DMS 273 (cell line): Measurements from ENCODE around the gene LZTS2.
"Not testable (repeated sequence)": the region's sequence is repeated elsewhere in the genome, so short reads cannot be mapped to it uniquely, and the experiment has no call there.

Source experiments
- DNase-seq: peaks from one replicate; lab custom pipeline; 2025; ENCODE audit not compliant: unreplicated experiment; lab: John Stamatoyannopoulos, UW

The LZTS2 gene

GRCh38 chr10:101031128-101031795 is 31.7 kb downstream of the LZTS2 start, which contains the start of the genes PDZD7 and SFXN3:
Gene PDZD7 (minus strand): TSS chr10:101031129. CDS start chr10:101030219, 910 bp downstream.
Gene SFXN3 (plus strand): TSS chr10:101031234. CDS start chr10:101034695, 3,461 bp downstream.
- DNase-seq: peak; percentile 93

DNA sequence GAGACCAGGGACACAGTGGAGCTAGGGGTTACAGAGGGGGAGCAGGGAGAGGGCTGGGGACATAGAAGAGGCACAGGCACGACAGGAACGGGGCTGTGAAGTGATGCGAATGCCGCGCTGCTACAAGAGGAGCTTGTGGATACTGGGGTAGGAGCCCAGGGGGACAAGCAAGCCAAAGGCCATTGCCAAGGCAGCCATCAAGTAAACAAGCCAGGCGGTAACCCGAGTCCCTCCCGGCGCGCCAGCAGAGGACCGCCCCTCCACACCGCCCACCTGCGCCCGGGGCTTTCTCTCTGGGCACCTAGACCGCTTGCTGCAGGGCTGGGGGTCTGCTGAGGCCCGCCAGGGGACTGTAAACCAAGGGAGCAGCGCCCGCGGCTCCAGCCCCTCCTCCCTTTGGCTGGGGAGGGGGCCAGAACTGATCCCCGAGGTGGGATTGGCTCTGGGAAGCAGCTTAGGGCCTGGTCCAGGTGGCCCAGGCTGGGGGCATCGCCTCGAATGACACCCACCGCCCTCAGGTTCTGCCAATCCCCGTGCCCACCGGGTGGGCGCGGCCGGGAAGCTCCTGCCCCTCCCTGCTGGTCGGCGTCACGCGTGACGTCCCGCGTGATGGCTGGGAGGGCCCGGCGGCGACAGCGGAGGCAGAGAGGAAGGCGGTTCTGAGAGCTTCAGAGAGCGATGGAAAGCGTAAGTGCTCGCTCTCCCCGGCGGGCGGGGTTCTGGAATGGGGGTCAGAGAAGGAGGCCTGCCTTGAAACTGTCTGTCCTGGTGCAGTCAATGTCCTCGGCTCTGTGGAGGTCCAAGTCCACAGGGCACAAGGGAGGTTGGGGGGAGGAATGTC is 32.4 kb downstream of the LZTS2 start:
- DNase-seq: peak; percentile 67

- DNase-seq: peak; percentile 89
Observed at GRCh38 chr10:101032637-101033224, 33.1 kb downstream of the LZTS2 start.

DNA sequence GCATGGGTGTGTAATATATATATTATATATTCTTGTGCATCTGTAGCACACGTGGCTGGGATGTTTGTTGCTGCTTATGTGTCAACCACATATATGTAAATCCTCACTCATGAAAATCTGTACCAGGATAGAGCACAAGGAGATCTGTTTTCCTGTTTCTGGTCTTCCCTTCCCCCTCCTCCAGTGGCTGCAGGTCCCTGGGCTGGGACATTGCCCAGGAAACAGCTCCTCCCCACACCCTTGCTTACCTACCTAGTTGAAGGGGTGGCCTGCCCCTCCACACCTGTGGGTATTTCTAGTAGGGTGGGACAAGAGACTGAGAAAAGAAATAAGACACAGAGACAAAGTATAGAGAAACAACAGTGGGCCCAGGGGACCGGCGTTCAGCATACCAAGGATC is 33.7 kb downstream of the LZTS2 start:
- DNase-seq: no peak

DNA sequence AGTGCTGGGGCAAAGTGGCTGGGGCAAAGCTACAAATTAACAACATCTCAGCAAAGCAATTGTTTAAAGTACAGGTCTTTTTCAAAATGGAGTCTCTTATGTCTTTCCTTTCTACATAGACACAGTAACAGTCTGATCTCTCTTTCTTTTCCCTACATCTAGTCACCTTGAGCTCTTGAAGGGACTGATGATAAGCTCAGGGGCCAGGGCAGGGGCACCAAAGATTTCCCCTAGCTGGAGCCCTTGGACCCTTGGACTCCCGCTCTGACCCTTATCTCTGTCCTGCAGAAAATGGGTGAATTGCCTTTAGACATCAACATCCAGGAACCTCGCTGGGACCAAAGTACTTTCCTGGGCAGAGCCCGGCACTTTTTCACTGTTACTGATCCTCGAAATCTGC is 34.8 kb downstream of the LZTS2 start:
- not testable (repeated sequence) for DNase-seq

DNA sequence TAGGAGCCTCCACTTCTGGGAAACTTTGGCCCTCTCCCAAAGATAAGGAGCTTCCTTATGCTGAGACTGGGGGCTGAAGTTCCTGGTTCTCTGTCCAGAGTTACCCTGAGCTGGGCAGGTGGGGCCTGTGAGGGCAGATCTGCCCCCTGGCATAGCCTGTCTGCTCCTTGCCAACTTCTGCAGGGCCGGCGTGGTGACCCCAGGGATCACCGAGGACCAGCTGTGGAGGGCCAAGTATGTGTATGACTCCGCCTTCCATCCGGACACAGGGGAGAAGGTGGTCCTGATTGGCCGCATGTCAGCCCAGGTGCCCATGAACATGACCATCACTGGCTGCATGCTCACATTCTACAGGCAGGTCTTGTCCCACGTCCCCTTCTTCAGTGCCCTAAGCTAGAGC is 35.7 kb downstream of the LZTS2 start:
- DNase-seq: no peak

DNA sequence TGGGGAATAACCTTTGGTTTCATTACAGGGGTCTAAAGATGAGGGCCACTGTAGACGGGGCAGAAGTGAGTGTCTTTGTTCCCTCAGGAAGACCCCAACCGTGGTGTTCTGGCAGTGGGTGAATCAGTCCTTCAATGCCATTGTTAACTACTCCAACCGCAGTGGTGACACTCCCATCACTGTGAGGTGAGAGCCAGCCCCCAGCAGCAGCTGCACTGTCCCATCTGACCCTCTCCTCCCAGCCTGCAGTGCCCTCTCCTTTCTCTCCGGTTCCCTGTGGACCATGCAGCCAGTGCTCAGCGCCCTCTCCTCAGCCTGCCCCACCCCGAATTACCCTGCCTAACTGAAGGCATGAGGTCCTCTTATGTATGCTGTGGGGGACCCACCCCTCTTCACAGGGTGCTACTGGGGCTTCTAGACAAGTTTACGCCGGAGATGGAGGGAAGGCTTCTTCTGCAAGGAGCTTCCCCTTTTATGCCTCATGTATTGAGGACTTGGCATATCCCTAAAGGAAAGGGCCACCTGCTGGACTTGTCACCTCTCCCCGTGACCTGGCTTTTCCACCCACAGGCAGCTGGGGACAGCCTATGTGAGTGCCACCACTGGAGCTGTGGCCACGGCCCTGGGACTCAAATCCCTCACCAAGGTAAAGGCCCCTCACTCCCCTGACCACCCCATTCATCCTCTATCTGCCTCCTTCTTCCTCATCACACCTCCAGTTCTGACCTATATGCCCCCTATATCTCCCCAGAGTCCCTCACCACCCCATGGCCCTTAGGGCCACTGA is 36.5 kb downstream of the LZTS2 start:
- no peak for DNase-seq

DNA sequence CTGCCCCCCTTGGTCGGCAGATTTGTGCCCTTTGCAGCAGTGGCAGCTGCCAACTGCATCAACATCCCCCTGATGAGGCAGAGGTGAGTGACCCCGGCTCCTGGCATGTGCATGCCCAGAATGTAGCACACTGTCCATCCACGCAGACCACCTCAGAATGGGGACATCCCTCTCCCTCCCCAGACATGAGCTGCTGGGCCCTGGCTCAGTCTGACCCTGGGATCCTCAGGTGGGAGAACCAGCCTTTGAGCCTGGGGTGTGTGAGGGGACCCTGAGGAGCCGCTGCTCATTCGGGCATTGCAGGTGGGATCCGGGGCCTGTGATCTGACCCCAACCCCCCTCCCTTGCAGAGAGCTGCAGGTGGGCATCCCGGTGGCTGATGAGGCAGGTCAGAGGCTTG is 37.1 kb downstream of the LZTS2 start:
- DNase-seq: no peak

DNA sequence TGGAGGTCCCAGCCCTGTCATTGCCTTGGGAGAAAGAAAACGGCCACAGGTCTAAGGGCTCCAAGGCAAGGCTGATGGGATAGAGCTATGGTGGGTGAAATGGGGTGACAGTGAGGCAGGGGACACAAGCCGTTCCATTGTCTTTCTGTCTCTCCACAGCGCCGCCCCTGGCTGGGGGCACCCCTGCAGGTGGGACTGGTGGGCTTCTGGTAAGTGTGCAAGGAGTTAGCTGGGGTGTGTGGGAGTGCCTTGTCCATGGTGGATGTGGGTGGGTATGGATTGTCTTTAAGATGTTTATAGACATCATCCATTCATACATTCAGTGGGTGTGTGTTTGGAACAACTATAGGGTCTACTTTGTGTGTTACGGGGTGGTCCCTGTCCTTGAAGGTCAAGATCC is 38.9 kb downstream of the LZTS2 start:
- no peak for DNase-seq

DNA sequence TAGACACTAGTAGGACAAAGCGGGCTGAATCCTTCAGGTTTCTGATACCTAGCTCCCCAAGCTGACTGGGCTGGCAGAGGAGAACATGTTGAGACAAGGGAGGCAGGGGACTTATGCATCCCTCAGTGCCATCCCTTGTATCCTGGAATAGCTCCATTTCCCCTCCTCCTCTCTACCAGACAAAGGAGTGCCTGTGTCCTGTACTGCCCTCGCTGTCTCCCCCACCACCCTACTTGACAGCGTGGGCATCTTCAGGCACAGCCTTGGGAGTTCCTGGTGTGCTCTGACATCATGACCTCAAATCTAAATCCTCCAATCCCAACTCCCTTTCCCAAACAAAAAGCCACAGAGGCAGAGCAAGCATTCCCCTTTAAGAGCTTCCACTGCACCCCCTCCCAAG is 40.5 kb downstream of the LZTS2 start:
- DNase-seq: no peak

- no peak for DNase-seq
Observed at GRCh38 chr10:101040851-101041250, 41.2 kb downstream of the LZTS2 start.

GRCh38 chr10:101041252-101041761 is 41.7 kb downstream of the LZTS2 start:
- peak; percentile 86 for DNase-seq

DNA sequence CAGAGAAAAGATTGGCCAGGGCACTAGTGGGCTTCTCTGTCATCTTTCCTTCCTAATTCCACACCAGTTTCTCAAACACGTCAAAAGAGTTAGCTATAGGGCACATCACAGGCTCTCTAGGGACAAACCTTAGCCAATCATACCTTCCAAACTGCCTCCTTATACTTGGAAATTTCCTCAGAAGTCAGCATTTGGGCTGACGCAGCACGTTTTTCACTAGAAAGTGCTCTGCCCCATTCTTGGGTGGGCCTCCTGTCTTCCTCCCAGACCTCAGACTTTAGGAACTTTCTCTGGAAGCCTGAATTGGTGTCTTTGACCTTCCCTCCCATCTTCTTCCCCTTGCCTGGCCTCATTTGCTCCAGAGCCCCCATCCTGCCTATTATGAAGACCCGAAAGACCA is 42.5 kb downstream of the LZTS2 start:
- DNase-seq: no peak

DNA sequence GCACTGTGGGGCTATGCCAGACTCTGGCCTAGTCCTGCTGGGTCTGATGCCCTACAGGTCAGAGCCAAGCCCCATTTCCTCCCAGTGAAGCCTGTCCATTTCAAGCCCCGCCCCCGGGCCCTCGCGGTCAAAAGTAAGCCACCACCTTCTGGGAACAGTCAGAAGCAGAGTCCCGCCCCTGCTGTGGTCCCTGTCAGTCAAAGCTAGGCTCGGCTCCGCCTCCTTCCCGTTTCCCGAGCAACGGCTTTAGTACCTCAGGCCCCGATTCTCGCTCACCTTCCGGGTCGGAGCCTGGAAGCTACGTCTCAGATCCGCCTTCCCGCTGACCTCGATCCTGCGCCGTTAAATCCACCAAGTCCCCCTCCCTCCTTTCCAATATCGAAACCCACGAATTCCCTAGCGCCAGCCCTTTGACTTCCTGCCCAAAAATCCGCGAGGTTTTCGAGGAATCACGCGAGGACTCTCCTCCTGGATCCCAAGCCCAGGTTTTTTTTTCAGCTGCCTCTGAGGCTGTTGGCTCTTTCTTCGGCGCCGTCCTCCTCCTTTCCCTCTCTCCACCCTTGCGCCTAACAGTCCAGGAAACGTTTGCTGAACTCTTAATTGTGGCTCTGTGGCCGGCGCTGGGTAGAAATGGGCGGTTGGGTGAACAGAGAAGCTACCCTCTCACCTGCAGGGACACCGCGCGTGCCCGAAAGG is 43.2 kb downstream of the LZTS2 start:
- peak; percentile 96 for DNase-seq

DNA sequence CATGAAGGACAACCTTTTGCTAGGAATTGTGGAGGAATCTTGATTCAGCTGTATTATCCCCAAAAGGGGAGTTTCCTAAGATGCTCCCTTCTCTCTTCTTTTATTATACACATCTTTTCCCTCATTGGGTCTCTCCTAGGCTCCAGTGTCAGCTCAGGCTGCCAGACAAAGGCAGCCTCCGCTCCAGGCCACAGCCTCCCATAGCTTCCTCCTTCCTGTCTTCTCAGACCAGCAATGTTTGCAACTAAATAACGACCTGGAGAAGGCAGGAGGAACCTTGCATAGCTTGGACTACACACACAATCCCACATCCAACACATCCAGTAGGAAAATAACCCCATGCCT is 43.7 kb downstream of the LZTS2 start:
- DNase-seq: peak; percentile 36

- no peak for DNase-seq
Observed at GRCh38 chr10:101044117-101044516, 44.5 kb downstream of the LZTS2 start.

- DNase-seq: peak; percentile 29
Observed at GRCh38 chr10:101046332-101047238, 47.0 kb downstream of the LZTS2 start.

- no peak for DNase-seq
Observed at GRCh38 chr10:101047268-101047667, 47.7 kb downstream of the LZTS2 start.
